Measurements from ENCODE around the gene TMEM107. TPM values are rescaled to one million over a fixed set of nuclear protein-coding genes. Genes with fewer than 3 reads are reported as not detected.
A peak's percentile ranks its signal among the peaks of the same experiment; 100 is the strongest.

Gene TMEM107
- total RNA-seq, 4 donors from 2014 or later, result 11.2 to 18.8 (median 15.5) TPM

GRCh38 chr17:8128125-8128784, 47.9 kb downstream of the TMEM107 start:
- Histone ChIP-seq H3K4me3 (no peak overlapping the region), H3K9me3 (no peaks in the 10 kb centered on the region), H3K27me3 (peaks cover 56% of the 10 kb centered on the region), H3K27ac (no peak overlapping the region), H3K36me3 (no peaks in the 10 kb centered on the region), H3K4me1 (peaks cover 0 to 45% (median 30%) of the 10 kb centered on the region in 3 donors)
- TF ChIP-seq POLR2A (IDR thresholded peaks at IDR 0.05) (no peak), POLR2AphosphoS5 (IDR thresholded peaks at IDR 0.05) (no peak), EP300 (IDR thresholded peaks at IDR 0.05) (no peak)
- TF ChIP-seq, protein P1, sequence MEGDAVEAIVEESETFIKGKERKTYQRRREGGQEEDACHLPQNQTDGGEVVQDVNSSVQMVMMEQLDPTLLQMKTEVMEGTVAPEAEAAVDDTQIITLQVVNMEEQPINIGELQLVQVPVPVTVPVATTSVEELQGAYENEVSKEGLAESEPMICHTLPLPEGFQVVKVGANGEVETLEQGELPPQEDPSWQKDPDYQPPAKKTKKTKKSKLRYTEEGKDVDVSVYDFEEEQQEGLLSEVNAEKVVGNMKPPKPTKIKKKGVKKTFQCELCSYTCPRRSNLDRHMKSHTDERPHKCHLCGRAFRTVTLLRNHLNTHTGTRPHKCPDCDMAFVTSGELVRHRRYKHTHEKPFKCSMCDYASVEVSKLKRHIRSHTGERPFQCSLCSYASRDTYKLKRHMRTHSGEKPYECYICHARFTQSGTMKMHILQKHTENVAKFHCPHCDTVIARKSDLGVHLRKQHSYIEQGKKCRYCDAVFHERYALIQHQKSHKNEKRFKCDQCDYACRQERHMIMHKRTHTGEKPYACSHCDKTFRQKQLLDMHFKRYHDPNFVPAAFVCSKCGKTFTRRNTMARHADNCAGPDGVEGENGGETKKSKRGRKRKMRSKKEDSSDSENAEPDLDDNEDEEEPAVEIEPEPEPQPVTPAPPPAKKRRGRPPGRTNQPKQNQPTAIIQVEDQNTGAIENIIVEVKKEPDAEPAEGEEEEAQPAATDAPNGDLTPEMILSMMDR (IDR thresholded peaks at IDR 0.05), result no peak
- ATAC-seq, result no peak
- whole genome bisulfite sequencing, 2 donors (ENCODE audit: low coverage in 1 of 2), result 79 to 80% methylated on average over 5 to 13 of the region's 14 CpGs

- 0% methylated on average over 2 to 3 of the region's 45 CpGs for whole genome bisulfite sequencing, 2 donors (ENCODE audit: low coverage in 1 of 2)
- TF ChIP-seq, protein P1 (IDR thresholded peaks at IDR 0.05), result peak in 1 of 4 experiments; percentile 17
- no peak for TF ChIP-seq POLR2AphosphoS5 (IDR thresholded peaks at IDR 0.05)
- H3K27ac ChIP-seq, result peak overlapping the region in 3 of 4 donors; percentile 71 to 82 (median 78)
These were observed 49.6 kb downstream of the TMEM107 start for GRCh38 chr17:8126491-8127066.

DNA sequence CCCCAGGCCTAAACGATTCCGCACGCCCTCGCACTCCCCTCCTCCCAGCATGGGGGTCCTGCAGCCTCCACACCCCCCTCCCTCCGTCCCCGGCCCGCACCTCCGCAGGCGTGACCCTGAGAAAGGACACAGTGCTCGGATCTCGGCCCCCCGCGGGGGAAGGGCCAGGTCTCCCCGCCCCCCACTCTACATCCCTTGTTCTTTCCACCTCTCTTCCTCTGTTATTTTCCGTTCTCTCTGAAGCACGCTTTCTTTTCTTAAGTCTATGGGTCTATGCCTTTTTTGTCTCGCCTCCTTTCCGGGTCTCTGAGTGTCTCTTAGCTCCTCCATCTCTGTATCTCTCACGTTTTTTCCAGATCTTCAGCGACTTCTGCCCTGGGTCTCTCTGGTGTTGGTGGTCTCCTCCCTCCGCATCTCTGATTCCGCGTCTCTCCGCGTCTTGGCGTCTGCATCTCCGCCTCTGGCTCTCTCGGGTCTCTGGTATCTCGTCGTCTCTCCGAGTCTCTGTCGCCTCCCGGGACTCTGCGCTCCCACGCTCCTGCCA, 50.2 kb downstream of the TMEM107 start:
- Histone ChIP-seq H3K4me3 (peak overlapping the region; percentile 70 to 75), H3K4me1 (peaks cover 2 to 67% (median 53%) of the 10 kb centered on the region in 3 donors), H3K27ac (peak overlapping the region in 3 of 4 donors; percentile 71 to 82 (median 78)), H3K27me3 (peaks cover 78% of the 10 kb centered on the region), H3K36me3 (no peaks in the 10 kb centered on the region), H3K9me3 (no peaks in the 10 kb centered on the region)
- no peak for TF ChIP-seq POLR2AphosphoS5 (IDR thresholded peaks at IDR 0.05)
- ATAC-seq, result no peak
- WGBS, 2 donors (ENCODE audit: low coverage in 1 of 2), result 1 to 2% methylated on average over 15 to 28 of the region's 35 CpGs

More at GRCh38 chr17:8126491-8127066, 49.6 kb downstream of the TMEM107 start:
- peaks cover 0 to 62% (median 47%) of the 10 kb centered on the region in 3 donors for H3K4me1 ChIP-seq
- H3K27me3 ChIP-seq, result peaks cover 73% of the 10 kb centered on the region
- H3K4me3 ChIP-seq, result peak overlapping the region; percentile 70 to 75
- no peaks in the 10 kb centered on the region for H3K9me3 ChIP-seq
- ATAC-seq, result peak; percentile 29
- no peaks in the 10 kb centered on the region for H3K36me3 ChIP-seq

DNA sequence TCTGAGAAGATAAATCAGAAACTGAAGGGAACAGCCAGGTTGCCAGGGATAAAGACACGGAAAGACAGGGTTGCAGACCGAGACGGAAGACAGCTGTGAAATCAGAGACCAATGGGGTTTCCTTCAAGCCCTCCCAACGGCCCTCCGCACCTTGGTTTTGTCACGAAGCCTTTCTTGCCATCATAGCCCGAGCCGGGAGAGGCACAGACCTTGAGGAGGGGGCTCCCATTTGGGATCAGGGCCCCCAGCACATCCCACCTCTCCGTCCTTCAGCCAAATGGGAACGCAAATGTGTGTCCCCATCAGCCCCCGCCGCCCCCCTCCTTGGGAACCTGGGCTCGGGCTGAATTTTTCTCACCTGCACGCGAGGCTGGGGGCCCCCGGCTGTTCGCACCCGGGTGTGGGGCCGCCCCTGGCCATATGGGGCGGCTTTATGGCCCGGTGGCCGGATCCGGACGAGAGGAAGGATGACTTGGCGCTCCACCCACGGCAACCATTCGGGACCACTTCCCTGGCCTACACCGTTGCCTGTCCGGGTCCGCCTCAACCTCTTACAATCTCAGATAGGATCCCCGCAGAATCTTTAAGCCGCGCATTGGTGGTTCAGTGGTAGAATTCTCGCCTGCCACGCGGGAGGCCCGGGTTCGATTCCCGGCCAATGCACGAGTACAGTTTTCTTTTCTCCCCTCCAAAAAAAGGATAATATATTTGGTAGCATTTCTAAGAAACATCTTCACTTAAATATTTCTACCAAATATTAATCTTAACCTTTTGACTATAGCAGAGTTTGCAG, 50.8 kb downstream of the TMEM107 start:
- 1% methylated on average over 18 of the region's 40 CpGs; no CpG with 5 or more reads in 1 of the 2 donors for WGBS, 2 donors (ENCODE audit: low coverage in 1 of 2)
- H3K27ac ChIP-seq, result peak overlapping the region in 3 of 4 donors; percentile 71 to 82 (median 78)
- peak; percentile 52 for ATAC-seq
- H3K36me3 ChIP-seq, result no peaks in the 10 kb centered on the region
- H3K4me3 ChIP-seq, result peak overlapping the region; percentile 70 to 75
- TF ChIP-seq, protein P1 (IDR thresholded peaks at IDR 0.05), result peak in 1 of 4 experiments; percentile 6
- TF ChIP-seq POLR2AphosphoS5 (IDR thresholded peaks at IDR 0.05), result no peak
- H3K4me1 ChIP-seq, result peaks cover 2 to 74% (median 59%) of the 10 kb centered on the region in 3 donors
- peaks cover 81% of the 10 kb centered on the region for H3K27me3 ChIP-seq
- no peaks in the 10 kb centered on the region for H3K9me3 ChIP-seq
